GM18519 (cell line): ENCODE results near the gene SACM1L.
A peak's percentile ranks its signal among the peaks of the same experiment; 100 is the strongest.

Source experiments
- ATAC-seq: cut with Tn5 transposase; IDR thresholded peaks from one replicate; pipeline ENCODE4 v1.9.1; 2021; ENCODE audit warnings: mild to moderate bottlenecking, moderate library complexity; ENCODE audit not compliant: unreplicated experiment, low FRiP score

The SACM1L gene

GRCh38 chr3:45688882-45689786 lies at the start of gene SACM1L:
Gene SACM1L (plus strand): TSS chr3:45689396. CDS start chr3:45689466, 70 bp downstream.
- ATAC-seq = peak; percentile 65

GRCh38 chr3:45640091-45640507 lies 49.1 kb upstream of the SACM1L start:
- ATAC-seq = no peak

GRCh38 chr3:45640724-45641361 lies 48.4 kb upstream of the SACM1L start:
- ATAC-seq = no peak

- ATAC-seq = no peak
These were observed 47.4 kb upstream of the SACM1L start for GRCh38 chr3:45641756-45642155.

- no peak for ATAC-seq
These were observed 46.5 kb upstream of the SACM1L start for GRCh38 chr3:45642731-45643152.

GRCh38 chr3:45644063-45644790 lies 45.0 kb upstream of the SACM1L start:
- ATAC-seq = no peak

GRCh38 chr3:45644791-45645201 lies 44.4 kb upstream of the SACM1L start:
- ATAC-seq = no peak

GRCh38 chr3:45646051-45646585 lies 43.1 kb upstream of the SACM1L start:
- no peak for ATAC-seq

- no peak for ATAC-seq
These were observed 42.0 kb upstream of the SACM1L start for GRCh38 chr3:45647148-45647619.

GRCh38 chr3:45653205-45653604 lies 36.0 kb upstream of the SACM1L start:
- ATAC-seq = no peak

GRCh38 chr3:45654397-45654944 lies 34.7 kb upstream of the SACM1L start:
- ATAC-seq = no peak

GRCh38 chr3:45655906-45656305 lies 33.3 kb upstream of the SACM1L start:
- ATAC-seq = no peak

- ATAC-seq = no peak
These were observed 32.4 kb upstream of the SACM1L start for GRCh38 chr3:45656575-45657363.

GRCh38 chr3:45657853-45658252 lies 31.3 kb upstream of the SACM1L start:
- ATAC-seq = peak; percentile 79

GRCh38 chr3:45659661-45660566 lies 29.3 kb upstream of the SACM1L start:
- ATAC-seq = no peak

GRCh38 chr3:45660567-45660901 lies 28.7 kb upstream of the SACM1L start:
- ATAC-seq = no peak

GRCh38 chr3:45664578-45664977 lies 24.6 kb upstream of the SACM1L start:
- peak; percentile 79 for ATAC-seq

GRCh38 chr3:45665101-45665572 lies 24.1 kb upstream of the SACM1L start:
- no peak for ATAC-seq
